Vagina (tissue), 2 donors: ENCODE data around the gene ZBTB24.

Experiments used
- CTCF ChIP-seq, 3 experiments: fragments of 450-650 bp in 2 of 3; fragments of 200-600 bp in 1 of 3; sonication (generic) in 1 of 3; IDR thresholded peaks; one replicate each; pipeline ENCODE4 v1.5.1; 2017 to 2019; ENCODE audit warnings: antibody characterized with exemption in 3 of 3, mild to moderate bottlenecking in 2 of 3, moderate library complexity in 2 of 3
- POLR2A ChIP-seq, 2 donors: fragments of 450-650 bp; IDR thresholded peaks; one replicate each; pipeline ENCODE4 v1.6.1; 2017; ENCODE audit warnings: antibody characterized with exemption in 2 of 2, mild to moderate bottlenecking in 2 of 2, moderate library complexity in 2 of 2

GRCh38 chr6:109507490-109508072 is 24.6 kb upstream of the ZBTB24 start:
- TF ChIP-seq POLR2A (IDR thresholded peaks at IDR 0.05) (no peak), CTCF (IDR thresholded peaks at IDR 0.05) (no peak)
